ENCODE measurements around the gene PALMD. TPM values are rescaled to one million over a fixed set of nuclear protein-coding genes. Genes with fewer than 3 reads are reported as not detected.

Gene PALMD
- total RNA-seq, 1 experiment from 2014 or later, result 0.05 TPM

DNA sequence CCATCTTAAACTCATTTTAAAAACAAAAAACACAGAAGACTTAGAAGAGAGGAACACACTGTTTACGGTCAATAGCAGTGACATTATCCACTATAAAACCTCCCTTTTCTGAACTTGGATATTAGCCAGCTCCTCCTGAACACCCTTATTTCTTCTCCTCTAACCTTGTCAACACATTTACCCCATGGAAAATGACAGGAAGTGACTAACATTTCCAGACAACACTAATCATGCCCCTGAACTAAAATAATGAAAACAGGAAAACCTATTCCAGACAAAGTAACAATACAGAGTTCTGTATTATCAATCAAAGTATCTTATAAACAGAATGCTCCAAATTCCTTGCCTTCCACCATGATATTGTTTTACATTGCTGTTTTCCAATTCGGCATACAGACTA lies 45.3 kb downstream of the PALMD start:
- ChIA-PET POLR2A (no interaction called here), CTCF (no interaction called here)
- in situ Hi-C loops (cut with HindIII; ENCODE audit: low pct_unique_long_range_greater_than_20kb, low sequenced_read_pairs), result no loop called here
- no peaks in the 10 kb centered on the region for H3K4me1 ChIP-seq (ENCODE audit: control insufficient read depth, insufficient read depth, low read length)
- H3K36me3 ChIP-seq (ENCODE audit: control insufficient read depth, insufficient read depth, low read length), result no peaks in the 10 kb centered on the region
- ATAC-seq (no peak), DNase-seq (ENCODE audit: low read depth, low spot score) (no peak)
- no TSS peak for BruUV-seq (replicated peaks)
- H3K4me3 ChIP-seq (ENCODE audit: low read depth in 2 of 2, low read length in 2 of 2), result no peak overlapping the region
- TF ChIP-seq, protein P1, sequence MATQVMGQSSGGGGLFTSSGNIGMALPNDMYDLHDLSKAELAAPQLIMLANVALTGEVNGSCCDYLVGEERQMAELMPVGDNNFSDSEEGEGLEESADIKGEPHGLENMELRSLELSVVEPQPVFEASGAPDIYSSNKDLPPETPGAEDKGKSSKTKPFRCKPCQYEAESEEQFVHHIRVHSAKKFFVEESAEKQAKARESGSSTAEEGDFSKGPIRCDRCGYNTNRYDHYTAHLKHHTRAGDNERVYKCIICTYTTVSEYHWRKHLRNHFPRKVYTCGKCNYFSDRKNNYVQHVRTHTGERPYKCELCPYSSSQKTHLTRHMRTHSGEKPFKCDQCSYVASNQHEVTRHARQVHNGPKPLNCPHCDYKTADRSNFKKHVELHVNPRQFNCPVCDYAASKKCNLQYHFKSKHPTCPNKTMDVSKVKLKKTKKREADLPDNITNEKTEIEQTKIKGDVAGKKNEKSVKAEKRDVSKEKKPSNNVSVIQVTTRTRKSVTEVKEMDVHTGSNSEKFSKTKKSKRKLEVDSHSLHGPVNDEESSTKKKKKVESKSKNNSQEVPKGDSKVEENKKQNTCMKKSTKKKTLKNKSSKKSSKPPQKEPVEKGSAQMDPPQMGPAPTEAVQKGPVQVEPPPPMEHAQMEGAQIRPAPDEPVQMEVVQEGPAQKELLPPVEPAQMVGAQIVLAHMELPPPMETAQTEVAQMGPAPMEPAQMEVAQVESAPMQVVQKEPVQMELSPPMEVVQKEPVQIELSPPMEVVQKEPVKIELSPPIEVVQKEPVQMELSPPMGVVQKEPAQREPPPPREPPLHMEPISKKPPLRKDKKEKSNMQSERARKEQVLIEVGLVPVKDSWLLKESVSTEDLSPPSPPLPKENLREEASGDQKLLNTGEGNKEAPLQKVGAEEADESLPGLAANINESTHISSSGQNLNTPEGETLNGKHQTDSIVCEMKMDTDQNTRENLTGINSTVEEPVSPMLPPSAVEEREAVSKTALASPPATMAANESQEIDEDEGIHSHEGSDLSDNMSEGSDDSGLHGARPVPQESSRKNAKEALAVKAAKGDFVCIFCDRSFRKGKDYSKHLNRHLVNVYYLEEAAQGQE (IDR thresholded peaks at IDR 0.05; ENCODE audit: insufficient read depth in 1 of 2, low read depth in 2 of 2, low read length in 1 of 2), result no peak
- TF ChIP-seq SIN3A (IDR thresholded peaks at IDR 0.05; ENCODE audit: borderline replicate concordance, insufficient read depth, low read depth, low read length) (no peak), TCF7L2 (IDR thresholded peaks at IDR 0.05; ENCODE audit: low read depth, low read length) (no peak), POLR2AphosphoS5 (IDR thresholded peaks at IDR 0.05; ENCODE audit: low read depth, low read length) (no peak)
- TF ChIP-seq, protein P2, sequence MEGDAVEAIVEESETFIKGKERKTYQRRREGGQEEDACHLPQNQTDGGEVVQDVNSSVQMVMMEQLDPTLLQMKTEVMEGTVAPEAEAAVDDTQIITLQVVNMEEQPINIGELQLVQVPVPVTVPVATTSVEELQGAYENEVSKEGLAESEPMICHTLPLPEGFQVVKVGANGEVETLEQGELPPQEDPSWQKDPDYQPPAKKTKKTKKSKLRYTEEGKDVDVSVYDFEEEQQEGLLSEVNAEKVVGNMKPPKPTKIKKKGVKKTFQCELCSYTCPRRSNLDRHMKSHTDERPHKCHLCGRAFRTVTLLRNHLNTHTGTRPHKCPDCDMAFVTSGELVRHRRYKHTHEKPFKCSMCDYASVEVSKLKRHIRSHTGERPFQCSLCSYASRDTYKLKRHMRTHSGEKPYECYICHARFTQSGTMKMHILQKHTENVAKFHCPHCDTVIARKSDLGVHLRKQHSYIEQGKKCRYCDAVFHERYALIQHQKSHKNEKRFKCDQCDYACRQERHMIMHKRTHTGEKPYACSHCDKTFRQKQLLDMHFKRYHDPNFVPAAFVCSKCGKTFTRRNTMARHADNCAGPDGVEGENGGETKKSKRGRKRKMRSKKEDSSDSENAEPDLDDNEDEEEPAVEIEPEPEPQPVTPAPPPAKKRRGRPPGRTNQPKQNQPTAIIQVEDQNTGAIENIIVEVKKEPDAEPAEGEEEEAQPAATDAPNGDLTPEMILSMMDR (IDR thresholded peaks at IDR 0.05), result no peak
- intact Hi-C loops (cut with micrococcal nuclease; ENCODE audit: unreplicated experiment), result no loop called here
- no peaks in the 10 kb centered on the region; the same call in 1 of the 2 replicates for H3K27me3 ChIP-seq (ENCODE audit: control insufficient read depth, insufficient read depth, low read length)
- no peak overlapping the region for H3K27ac ChIP-seq (ENCODE audit: low read length)
- H3K9me3 ChIP-seq (ENCODE audit: control insufficient read depth, insufficient read depth, low read depth, low read length), result no peaks in the 10 kb centered on the region

DNA sequence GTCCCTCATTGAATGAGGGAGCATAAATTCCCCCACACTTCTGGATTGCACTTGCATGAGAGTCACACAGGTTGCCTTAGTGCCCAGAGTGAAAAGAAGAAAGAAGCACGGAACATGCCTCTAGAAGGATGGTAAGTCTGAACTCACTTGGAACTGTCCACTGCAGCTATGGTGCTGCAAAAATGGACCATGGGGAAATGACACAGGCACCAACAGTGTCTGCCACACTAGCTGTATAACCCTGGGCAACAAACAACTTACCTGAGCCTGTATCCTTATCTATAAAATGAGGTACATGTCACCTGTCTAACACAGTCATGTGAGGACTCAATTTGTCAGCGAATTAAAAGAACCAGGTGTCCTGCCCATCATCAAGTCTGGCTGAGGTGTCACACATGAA lies 50.7 kb downstream of the PALMD start:
- H3K9me3 ChIP-seq (ENCODE audit: control insufficient read depth, insufficient read depth, low read depth, low read length), result no peaks in the 10 kb centered on the region
- H3K27ac ChIP-seq (ENCODE audit: low read length), result no peak overlapping the region
- peaks cover 2% of the 10 kb centered on the region for H3K27me3 ChIP-seq (ENCODE audit: control insufficient read depth, insufficient read depth, low read length)
- intact Hi-C loops (cut with micrococcal nuclease; ENCODE audit: unreplicated experiment) (no loop called here), in situ Hi-C loops (cut with HindIII; ENCODE audit: low pct_unique_long_range_greater_than_20kb, low sequenced_read_pairs) (no loop called here)
- BruUV-seq (replicated peaks), result no TSS peak
- CTCF ChIA-PET, result no interaction called here
- TF ChIP-seq, protein P2 (IDR thresholded peaks at IDR 0.05), result no peak
- TF ChIP-seq POLR2AphosphoS5 (IDR thresholded peaks at IDR 0.05; ENCODE audit: low read depth, low read length) (no peak), TCF7L2 (IDR thresholded peaks at IDR 0.05; ENCODE audit: low read depth, low read length) (no peak), SIN3A (IDR thresholded peaks at IDR 0.05; ENCODE audit: borderline replicate concordance, insufficient read depth, low read depth, low read length) (no peak)
- TF ChIP-seq, protein P1 (IDR thresholded peaks at IDR 0.05; ENCODE audit: insufficient read depth in 1 of 2, low read depth in 2 of 2, low read length in 1 of 2), result no peak
- H3K36me3 ChIP-seq (ENCODE audit: control insufficient read depth, insufficient read depth, low read length), result no peaks in the 10 kb centered on the region
- H3K4me1 ChIP-seq (ENCODE audit: control insufficient read depth, insufficient read depth, low read length), result no peaks in the 10 kb centered on the region
- no peak overlapping the region for H3K4me3 ChIP-seq (ENCODE audit: low read depth in 2 of 2, low read length in 2 of 2)
- ATAC-seq (no peak), DNase-seq (ENCODE audit: low read depth, low spot score) (no peak)
- POLR2A ChIA-PET, result no interaction called here

Data from Panc1 (cell line).